ENCODE results near the gene MAP4K3.

GRCh38 chr2:39475006-39475405 lies 37.9 kb upstream of the MAP4K3 start:
- no peak for TF ChIP-seq POLR2A (IDR thresholded peaks at IDR 0.05)
- no peak for TF ChIP-seq CTCF (IDR thresholded peaks at IDR 0.05)

Data from heart left ventricle (tissue), 13 donors.